SKM-1 treated with dmso at 0.1 percent for 144 hours (cell line): Measurements from ENCODE around the gene ADISSP.

Experiments used
- DNase-seq: peaks from one replicate; lab custom pipeline; 2025; ENCODE audit not compliant: unreplicated experiment; lab: John Stamatoyannopoulos, UW

ADISSP gene

DNA sequence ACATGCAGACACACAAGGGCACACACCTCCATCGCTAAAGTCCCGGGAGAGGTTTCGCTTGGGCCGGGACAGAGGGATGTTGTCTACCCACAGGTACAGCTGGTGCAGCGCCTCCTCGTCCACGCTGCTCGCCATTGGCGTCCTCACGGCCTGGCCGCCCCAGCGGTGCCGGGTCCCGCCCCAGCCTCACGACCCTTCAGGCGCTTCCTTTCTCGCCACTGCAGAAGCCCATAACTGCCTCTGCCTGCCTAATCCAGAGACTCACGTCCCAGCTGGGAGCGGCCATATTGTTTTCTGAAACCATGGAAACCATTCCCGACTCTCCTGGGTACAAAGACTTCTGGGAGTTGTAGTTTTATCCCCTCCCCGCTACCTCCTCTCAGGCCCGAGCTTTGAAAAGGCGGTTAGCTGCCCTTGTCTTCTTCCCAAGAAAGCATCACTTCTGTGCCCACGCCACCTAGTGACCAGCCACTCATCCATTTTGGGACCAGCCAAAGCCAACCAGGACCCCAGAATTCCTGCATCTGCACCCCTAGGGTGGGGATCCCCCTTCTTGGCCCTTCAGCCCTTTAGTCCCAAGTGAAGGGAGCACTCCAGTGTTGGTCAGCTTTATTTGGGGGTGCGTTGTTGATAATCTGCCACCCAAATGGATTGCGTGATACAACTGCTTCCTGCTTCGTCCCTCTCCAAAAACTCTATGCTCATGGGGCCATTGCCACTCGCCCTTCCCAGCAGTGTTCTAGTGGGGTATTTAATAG, 13.8 kb upstream of the ADISSP start, which contains the start of gene SPEF1:
SPEF1 (minus strand) TSS at position 296 of the 758 bp plus-strand sequence; CDS start at position 135, 161 bp downstream.
- DNase-seq: peak; percentile 58

DNA sequence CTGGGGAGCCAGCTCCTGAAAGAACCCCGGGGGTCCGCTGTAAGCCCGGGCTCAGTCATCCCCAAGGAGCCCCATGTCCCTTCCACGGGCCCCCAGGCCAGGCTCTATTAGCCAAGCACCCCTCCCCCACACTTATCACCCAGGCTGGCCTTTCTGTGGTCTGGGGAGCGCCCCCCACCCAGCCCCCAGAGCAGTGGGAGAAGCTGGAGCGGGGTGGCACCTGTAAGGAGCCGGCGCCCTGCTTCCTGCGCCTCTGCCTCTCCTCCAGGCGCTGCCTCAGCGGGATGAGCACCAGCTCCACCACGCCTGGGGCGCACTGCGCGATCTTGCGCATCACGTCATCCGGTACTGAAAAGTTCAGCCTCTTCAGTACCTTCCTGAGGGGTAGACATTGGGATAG, 11.4 kb upstream of the ADISSP start:
- DNase-seq: no peak

DNA sequence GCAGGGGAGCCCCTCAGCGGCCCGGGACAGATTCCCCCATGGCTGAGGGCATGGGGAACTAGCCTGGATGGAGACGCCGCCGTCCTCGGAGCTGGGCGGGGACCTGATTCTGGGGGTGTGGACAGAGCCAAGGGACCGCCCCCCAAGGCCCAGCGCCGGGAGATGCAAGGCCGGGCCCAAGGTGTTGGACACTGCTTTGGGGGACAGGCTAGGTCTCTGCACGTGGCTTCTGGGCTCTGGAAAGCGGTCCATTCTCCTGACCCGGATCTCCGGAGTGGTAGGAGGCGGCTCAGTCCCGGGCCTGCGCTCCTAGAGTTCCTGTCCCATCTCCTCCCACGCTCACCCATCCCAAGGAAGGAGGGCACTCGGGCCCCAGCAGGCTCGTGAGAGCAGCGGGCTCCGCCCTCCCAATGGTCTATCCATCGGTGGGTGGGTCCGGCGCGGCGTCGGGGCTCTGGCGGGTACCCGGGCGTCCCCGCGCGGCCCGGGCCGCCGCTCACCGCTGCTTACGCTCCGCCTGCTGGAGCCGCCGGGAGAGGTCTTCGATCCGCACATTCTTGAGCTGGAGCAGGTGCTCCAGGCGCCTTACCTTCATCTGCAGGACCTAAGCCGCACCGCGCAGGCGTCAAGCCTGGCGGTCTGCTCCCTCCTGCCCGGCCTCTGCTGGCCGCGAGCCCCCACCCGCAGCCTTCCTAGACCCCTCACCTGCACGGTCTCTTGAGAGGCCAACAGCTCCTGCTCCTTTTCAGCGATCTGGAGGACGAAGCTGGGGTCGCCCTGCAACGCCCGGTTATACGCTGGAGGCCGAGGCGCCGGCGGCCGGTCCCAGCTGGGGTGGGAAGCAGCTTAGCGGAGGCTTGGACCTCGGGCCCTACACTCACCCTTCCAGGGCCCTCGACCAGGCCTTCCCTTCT, 10.4 kb upstream of the ADISSP start:
- no peak for DNase-seq

- DNase-seq: no peak
These were observed 9.8 kb upstream of the ADISSP start for GRCh38 chr20:3777381-3777715.

GRCh38 chr20:3775457-3776108, 8.0 kb upstream of the ADISSP start:
- DNase-seq: no peak

GRCh38 chr20:3771552-3772058, 4.1 kb upstream of the ADISSP start:
- no peak for DNase-seq

DNA sequence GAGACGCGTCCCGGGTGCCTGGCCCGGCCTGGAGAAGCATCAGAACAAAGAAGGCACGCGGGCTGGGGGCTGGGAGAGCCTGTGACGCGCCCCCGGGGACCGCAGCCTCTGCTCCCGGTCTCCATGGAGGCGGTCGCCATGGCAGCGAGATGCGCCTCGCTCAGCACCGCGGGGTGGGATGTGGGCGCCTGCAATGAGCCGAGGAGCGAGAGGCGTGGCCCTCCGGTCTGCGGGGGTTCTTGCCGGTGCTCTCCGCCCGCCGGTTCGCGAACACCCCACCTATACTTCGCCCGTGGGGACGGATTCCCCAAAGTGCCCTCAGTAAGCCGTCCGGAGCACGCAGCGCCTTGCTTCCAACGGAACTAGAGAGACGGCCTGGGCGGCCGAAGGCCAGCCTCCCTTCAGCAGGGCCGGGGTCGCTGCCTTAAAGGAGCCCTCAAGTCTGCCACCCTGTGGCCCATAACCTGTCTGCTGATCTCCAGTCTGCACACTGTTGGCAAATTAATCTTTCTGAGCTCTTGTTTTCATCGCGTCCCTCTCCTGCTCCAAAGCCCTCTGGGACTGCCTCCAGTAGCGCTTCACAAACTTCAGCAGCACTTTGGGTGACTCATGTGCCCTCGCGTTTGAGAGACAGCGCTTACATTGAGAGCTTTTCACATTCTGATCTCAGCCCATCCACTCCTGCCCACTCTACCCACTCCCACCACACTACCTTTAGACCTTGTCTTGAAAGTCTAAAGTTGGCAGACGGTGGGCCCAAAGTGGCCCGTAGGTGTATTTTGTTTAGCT, 983 bp upstream of the ADISSP start:
- DNase-seq: peak; percentile 44

DNA sequence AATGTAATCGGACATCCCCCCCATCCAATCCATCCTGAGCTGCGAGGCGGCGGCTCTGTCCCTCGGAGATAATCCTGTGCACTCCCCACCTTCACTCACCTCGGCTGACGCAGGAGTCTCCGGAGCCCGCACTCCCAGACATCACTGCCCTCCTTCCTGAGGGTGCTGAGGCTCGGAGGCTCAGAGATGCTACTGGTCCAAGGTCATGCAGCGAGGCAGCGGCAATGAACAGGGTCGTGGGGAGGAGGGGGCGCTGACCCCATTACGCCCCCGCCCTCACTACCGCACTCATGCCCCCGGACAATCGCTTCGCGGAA, 485 bp downstream of the ADISSP start:
- no peak for DNase-seq

DNA sequence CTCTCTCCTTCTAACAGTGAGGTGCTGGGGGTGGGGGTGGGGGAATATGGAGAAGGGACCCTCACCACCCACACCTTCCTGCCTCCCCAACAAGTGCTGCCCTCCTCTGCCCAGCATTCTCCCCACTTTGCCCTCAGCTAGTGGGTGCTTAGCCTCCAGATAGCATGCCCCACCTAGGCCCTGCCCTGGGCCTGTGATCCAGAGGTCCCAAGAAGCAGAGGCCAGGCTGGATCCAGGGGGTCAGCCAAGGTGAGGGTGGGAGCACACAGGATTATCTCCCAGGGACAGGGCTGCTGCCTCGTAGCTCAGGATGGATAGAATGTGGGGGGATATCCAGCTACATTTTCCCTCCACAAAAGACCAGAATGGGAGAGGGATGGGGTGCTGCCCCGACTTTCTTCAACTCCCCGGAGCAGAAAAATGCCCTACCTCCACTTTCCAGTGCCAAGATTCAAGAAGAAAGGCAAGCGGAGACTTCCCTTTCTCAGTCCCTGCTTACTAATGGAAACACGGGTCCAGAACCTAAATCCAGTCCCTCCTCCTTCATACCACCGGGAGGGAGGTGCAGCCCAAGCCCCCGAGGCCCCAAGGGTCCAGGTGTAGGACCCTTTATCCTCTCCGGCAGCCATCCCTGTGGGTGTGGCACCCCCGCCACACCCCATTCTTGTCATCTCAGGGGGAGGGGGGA, 987 bp downstream of the ADISSP start:
- no peak for DNase-seq

- DNase-seq: no peak
These were observed 2.2 kb downstream of the ADISSP start for GRCh38 chr20:3765171-3765882.

- DNase-seq: no peak
These were observed 2.9 kb downstream of the ADISSP start for GRCh38 chr20:3764659-3765058.

DNA sequence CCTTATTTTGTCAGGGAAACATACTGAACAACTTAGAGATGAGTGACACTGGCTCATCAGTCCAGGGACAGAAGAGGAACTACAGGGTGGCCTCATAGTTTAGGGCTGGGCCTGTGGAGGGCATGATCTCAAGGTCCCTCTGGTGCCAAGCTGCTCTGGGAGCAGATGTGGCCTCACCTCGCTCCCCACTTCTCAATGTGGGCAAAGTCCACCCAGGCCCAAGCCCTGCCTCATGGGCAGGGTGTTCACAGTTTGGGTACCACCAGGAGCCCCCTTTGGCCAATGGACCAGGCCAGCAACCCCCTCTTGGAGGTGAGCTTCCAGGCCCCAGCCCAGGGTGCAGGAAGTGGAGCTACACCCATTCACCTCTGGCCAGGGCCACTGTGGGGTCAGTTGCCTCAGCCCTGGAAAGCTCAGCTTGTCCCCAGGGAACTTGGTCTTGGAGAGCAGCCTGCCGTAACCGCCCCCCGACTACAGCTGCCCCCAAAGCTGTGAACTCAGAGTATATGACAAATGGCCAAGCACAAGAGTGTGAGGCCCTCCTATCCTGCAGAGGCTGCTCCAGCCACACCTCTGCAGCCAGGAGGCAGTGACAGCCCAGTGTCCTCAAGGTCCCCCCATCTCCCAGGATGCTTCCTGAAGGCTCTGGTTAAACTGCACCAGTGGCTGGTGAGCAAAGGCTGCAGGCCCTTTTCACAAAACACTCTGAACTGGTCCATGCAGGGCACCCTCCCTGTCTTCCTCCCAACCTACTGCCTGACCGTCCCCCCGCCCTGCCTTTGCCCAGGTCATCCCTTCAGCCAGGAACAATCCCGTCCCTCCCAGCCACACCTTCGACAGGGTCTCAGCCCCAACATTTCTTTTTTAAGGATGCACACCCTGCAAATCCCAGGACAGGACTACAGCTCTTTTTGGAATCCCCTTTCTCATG, 3.6 kb downstream of the ADISSP start:
- no peak for DNase-seq

DNA sequence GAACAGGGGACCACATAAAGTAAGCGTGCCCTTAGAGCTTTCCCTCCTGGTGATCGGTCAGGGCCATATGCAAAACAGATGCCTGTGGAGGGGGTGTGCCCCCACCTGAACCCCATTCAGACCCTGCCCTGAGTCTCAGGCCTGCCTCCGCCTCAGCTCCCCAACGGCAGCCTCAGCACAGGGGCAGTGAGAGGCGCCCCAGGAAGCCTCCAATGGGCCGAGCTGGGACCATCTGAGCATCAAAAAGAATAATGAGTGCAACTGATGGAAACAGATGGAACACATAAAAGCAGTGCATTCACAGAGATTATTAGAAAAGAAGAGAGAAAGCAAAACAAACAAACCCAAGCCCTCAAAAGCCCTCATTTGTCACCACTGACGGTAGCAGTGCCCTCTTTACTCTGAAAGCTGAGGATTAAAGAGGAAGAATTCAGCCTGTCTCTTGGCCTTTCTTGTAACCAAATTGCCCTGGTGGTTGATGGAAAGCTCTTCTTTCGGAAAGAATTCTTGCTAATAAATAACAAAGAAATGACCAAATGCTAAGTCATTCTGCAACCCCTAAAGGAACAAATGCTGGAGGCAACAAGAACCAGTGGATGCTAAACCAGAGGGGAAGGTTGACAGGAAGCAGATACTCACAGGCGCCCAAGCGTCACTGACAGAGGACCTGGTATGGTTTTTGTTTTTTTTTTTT, 6.8 kb downstream of the ADISSP start:
- no peak for DNase-seq

- no peak for DNase-seq
These were observed 7.7 kb downstream of the ADISSP start for GRCh38 chr20:3759884-3760283.

DNA sequence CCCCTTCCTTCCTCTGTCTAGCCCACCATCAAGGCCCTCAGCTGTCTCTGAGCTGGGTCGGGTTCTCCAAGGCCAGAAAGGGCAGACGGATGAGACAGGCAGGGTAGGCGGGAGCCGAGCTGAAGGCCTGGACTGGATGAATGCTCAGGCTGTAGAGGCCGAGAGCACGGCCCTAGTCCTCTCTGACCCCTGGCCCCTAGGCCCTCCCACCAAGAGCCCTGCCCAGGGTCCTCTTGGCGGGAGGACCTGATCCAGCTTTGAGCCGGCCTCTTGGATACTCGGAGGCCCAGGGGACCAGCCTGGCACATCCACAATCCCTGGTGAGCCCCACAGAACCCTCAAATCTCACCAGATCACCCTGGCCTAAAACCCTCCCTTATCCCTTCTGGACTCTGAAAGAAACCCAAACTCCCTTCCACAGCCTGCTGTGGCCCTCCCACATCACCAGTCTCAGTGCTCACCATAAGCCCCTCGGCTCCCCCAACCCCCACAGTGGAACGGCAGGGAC, 8.2 kb downstream of the ADISSP start:
- no peak for DNase-seq

- DNase-seq: no peak
These were observed 9.0 kb downstream of the ADISSP start for GRCh38 chr20:3758566-3758965.

GRCh38 chr20:3757268-3757667, 10.3 kb downstream of the ADISSP start:
- DNase-seq: no peak
